ENCODE results near the gene FMNL2.

The FMNL2 gene

GRCh38 chr2:152328013-152328412 is 7.0 kb upstream of the FMNL2 start:
- Mint-ChIP-seq H3K27ac (no peak overlapping the region), H3K27me3 (peaks cover 12% of the 10 kb centered on the region), H3K4me3 (no peak overlapping the region), H3K36me3 (ENCODE audit: low read depth) (no peaks in the 10 kb centered on the region), H3K4me1 (no peaks in the 10 kb centered on the region), H3K9me3 (no peaks in the 10 kb centered on the region)
- DNase-seq (no peak), ATAC-seq (no peak)

- Mint-ChIP-seq H3K27me3 (peaks cover 28% of the 10 kb centered on the region), H3K27ac (no peak overlapping the region), H3K9me3 (no peaks in the 10 kb centered on the region), H3K4me3 (no peak overlapping the region), H3K4me1 (peaks cover 3% of the 10 kb centered on the region), H3K36me3 (ENCODE audit: low read depth) (no peaks in the 10 kb centered on the region)
- DNase-seq (no peak), ATAC-seq (no peak)
Observed at GRCh38 chr2:152330235-152330866, 4.6 kb upstream of the FMNL2 start.

- H3K4me1 Mint-ChIP-seq = peaks cover 8% of the 10 kb centered on the region
Observed at GRCh38 chr2:152334701-152335015, 316 bp upstream of the FMNL2 start.

GRCh38 chr2:152335726-152336118 is 748 bp downstream of the FMNL2 start:
- H3K4me3 Mint-ChIP-seq = peak overlapping the region; percentile 80
- no peak for ATAC-seq

More at GRCh38 chr2:152334701-152335015, 316 bp upstream of the FMNL2 start:
- ATAC-seq (no peak), DNase-seq (no peak)
- H3K27ac Mint-ChIP-seq = no peak overlapping the region
- H3K27me3 Mint-ChIP-seq = peaks cover 36% of the 10 kb centered on the region
- no peaks in the 10 kb centered on the region for H3K36me3 Mint-ChIP-seq (ENCODE audit: low read depth)
- no peaks in the 10 kb centered on the region for H3K9me3 Mint-ChIP-seq
- peak overlapping the region; percentile 80 for H3K4me3 Mint-ChIP-seq

GRCh38 chr2:152336119-152336853 is 1.3 kb downstream of the FMNL2 start:
- H3K27ac Mint-ChIP-seq = no peak overlapping the region
- H3K36me3 Mint-ChIP-seq (ENCODE audit: low read depth) = no peaks in the 10 kb centered on the region
- peaks cover 8% of the 10 kb centered on the region for H3K4me1 Mint-ChIP-seq
- ATAC-seq = no peak
- H3K27me3 Mint-ChIP-seq = peaks cover 36% of the 10 kb centered on the region
- no peaks in the 10 kb centered on the region for H3K9me3 Mint-ChIP-seq
- DNase-seq = peak; percentile 16
- H3K4me3 Mint-ChIP-seq = peak overlapping the region; percentile 80

More at GRCh38 chr2:152335726-152336118, 748 bp downstream of the FMNL2 start:
- Mint-ChIP-seq H3K36me3 (ENCODE audit: low read depth) (no peaks in the 10 kb centered on the region), H3K27ac (no peak overlapping the region), H3K4me1 (peaks cover 8% of the 10 kb centered on the region), H3K27me3 (peaks cover 36% of the 10 kb centered on the region), H3K9me3 (no peaks in the 10 kb centered on the region)
- no peak for DNase-seq

GRCh38 chr2:152336854-152337510 is 2.0 kb downstream of the FMNL2 start:
- Mint-ChIP-seq H3K27ac (no peak overlapping the region), H3K36me3 (ENCODE audit: low read depth) (no peaks in the 10 kb centered on the region), H3K4me1 (peaks cover 8% of the 10 kb centered on the region), H3K27me3 (peaks cover 36% of the 10 kb centered on the region), H3K4me3 (peak overlapping the region; percentile 69), H3K9me3 (no peaks in the 10 kb centered on the region)
- DNase-seq (no peak), ATAC-seq (no peak)

- Mint-ChIP-seq H3K36me3 (ENCODE audit: low read depth) (no peaks in the 10 kb centered on the region), H3K4me1 (peaks cover 8% of the 10 kb centered on the region), H3K27ac (no peak overlapping the region), H3K4me3 (no peak overlapping the region), H3K9me3 (no peaks in the 10 kb centered on the region), H3K27me3 (peaks cover 36% of the 10 kb centered on the region)
- no peak for ATAC-seq
- no peak for DNase-seq
Observed at GRCh38 chr2:152337511-152337903, 2.5 kb downstream of the FMNL2 start.

- Mint-ChIP-seq H3K9me3 (no peaks in the 10 kb centered on the region), H3K36me3 (ENCODE audit: low read depth) (no peaks in the 10 kb centered on the region), H3K4me1 (peaks cover 6% of the 10 kb centered on the region), H3K27me3 (peaks cover 22% of the 10 kb centered on the region), H3K27ac (no peak overlapping the region), H3K4me3 (no peak overlapping the region)
- ATAC-seq (no peak), DNase-seq (no peak)
Observed at GRCh38 chr2:152339556-152340286, 4.7 kb downstream of the FMNL2 start.

- H3K27ac Mint-ChIP-seq = no peak overlapping the region
- no peak for ATAC-seq
- H3K4me1 Mint-ChIP-seq = no peaks in the 10 kb centered on the region
- H3K27me3 Mint-ChIP-seq = peaks cover 9% of the 10 kb centered on the region
- H3K4me3 Mint-ChIP-seq = no peak overlapping the region
- no peaks in the 10 kb centered on the region for H3K9me3 Mint-ChIP-seq
- no peaks in the 10 kb centered on the region for H3K36me3 Mint-ChIP-seq (ENCODE audit: low read depth)
- DNase-seq = no peak
Observed at GRCh38 chr2:152342259-152343046, 7.5 kb downstream of the FMNL2 start.

GRCh38 chr2:152343426-152343825 is 8.5 kb downstream of the FMNL2 start:
- no peaks in the 10 kb centered on the region for H3K36me3 Mint-ChIP-seq (ENCODE audit: low read depth)
- no peaks in the 10 kb centered on the region for H3K4me1 Mint-ChIP-seq
- DNase-seq = no peak
- no peaks in the 10 kb centered on the region for H3K27me3 Mint-ChIP-seq
- no peaks in the 10 kb centered on the region for H3K9me3 Mint-ChIP-seq
- no peak overlapping the region for H3K27ac Mint-ChIP-seq
- H3K4me3 Mint-ChIP-seq = no peak overlapping the region
- no peak for ATAC-seq

- no peaks in the 10 kb centered on the region for H3K36me3 Mint-ChIP-seq (ENCODE audit: low read depth)
- H3K4me3 Mint-ChIP-seq = no peak overlapping the region
- DNase-seq (no peak), ATAC-seq (no peak)
- H3K27ac Mint-ChIP-seq = no peak overlapping the region
- H3K27me3 Mint-ChIP-seq = no peaks in the 10 kb centered on the region
- no peaks in the 10 kb centered on the region for H3K4me1 Mint-ChIP-seq
- no peaks in the 10 kb centered on the region for H3K9me3 Mint-ChIP-seq
Observed at GRCh38 chr2:152344579-152345195, 9.7 kb downstream of the FMNL2 start.

- Mint-ChIP-seq H3K4me3 (no peak overlapping the region), H3K36me3 (ENCODE audit: low read depth) (no peaks in the 10 kb centered on the region), H3K9me3 (no peaks in the 10 kb centered on the region), H3K27ac (no peak overlapping the region), H3K27me3 (no peaks in the 10 kb centered on the region), H3K4me1 (no peaks in the 10 kb centered on the region)
- ATAC-seq (no peak), DNase-seq (no peak)
Observed at GRCh38 chr2:152347076-152347475, 12.1 kb downstream of the FMNL2 start.

- Mint-ChIP-seq H3K36me3 (ENCODE audit: low read depth) (no peaks in the 10 kb centered on the region), H3K4me1 (no peaks in the 10 kb centered on the region), H3K9me3 (no peaks in the 10 kb centered on the region), H3K4me3 (no peak overlapping the region), H3K27me3 (no peaks in the 10 kb centered on the region), H3K27ac (no peak overlapping the region)
- no peak for DNase-seq
- no peak for ATAC-seq
Observed at GRCh38 chr2:152348388-152348787, 13.4 kb downstream of the FMNL2 start.

GRCh38 chr2:152349416-152349815 is 14.4 kb downstream of the FMNL2 start:
- Mint-ChIP-seq H3K36me3 (ENCODE audit: low read depth) (no peaks in the 10 kb centered on the region), H3K27ac (no peak overlapping the region), H3K27me3 (peaks cover 1% of the 10 kb centered on the region), H3K9me3 (no peaks in the 10 kb centered on the region), H3K4me1 (no peaks in the 10 kb centered on the region), H3K4me3 (no peak overlapping the region)
- DNase-seq (no peak), ATAC-seq (no peak)

Measured in activated naive CD8-positive, alpha-beta T cell treated with anti-CD3 and anti-CD28 coated beads, Interleukin-2, amount 50 U/mL, for 24 hours (primary cell).